Cardiac muscle cell (in vitro differentiated cells and primary cell): Measurements from ENCODE around the gene REN. TPM values are rescaled to one million over a fixed set of nuclear protein-coding genes. Genes with fewer than 3 reads are reported as not detected.
A peak's percentile ranks its signal among the peaks of the same experiment; 100 is the strongest.

Experiments
- DNase-seq, 2 donors: peaks; one replicate each; pipeline versions ENCODE4 v3.0.0 to v3.0.0-alpha.2; 2010 to 2017; ENCODE audit warnings: low read depth in 1 of 2, low spot score in 1 of 2
- H3K27ac ChIP-seq: fragments of 200-600 bp; sonication (generic); 2 replicates; pipeline ENCODE4 v1.5.1; 2016
- H3K27me3 ChIP-seq: fragments of 200-600 bp; sonication (generic); 2 replicates; pipeline ENCODE4 v1.6.0; 2016; ENCODE audit warnings: control low read depth
- H3K36me3 ChIP-seq: fragments of 200-600 bp; sonication (generic); 2 replicates; pipeline ENCODE4 v1.5.1; 2016; ENCODE audit warnings: control low read depth
- H3K4me1 ChIP-seq: fragments of 200-600 bp; sonication (generic); 2 replicates; pipeline ENCODE4 v1.8.1; 2017; ENCODE audit warnings: low read depth, mild to moderate bottlenecking, mixed run types
- H3K4me3 ChIP-seq: fragments of 200-600 bp; sonication (generic); 2 replicates; pipeline ENCODE4 v1.5.1; 2016; ENCODE audit warnings: mild to moderate bottlenecking
- H3K9me3 ChIP-seq: fragments of 200-600 bp; sonication (generic); 2 replicates; pipeline ENCODE4 v1.5.1; 2017; ENCODE audit warnings: low read depth, mild to moderate bottlenecking, control low read depth
- polyA plus RNA-seq: library from polyadenylated mRNA; unstranded; fragments of >200 nt; fragmentation: Nextera tagmentation; extraction: Ambion mirVana; gene quantifications from 2 replicates; pipeline ENCODE4 v1.2.1, GENCODE V29; 2016
- total RNA-seq: library from RNA; depleted of rRNA; stranded (reverse); fragments of >200 nt; gene quantifications from 2 replicates; pipeline ENCODE4 v1.2.3, GENCODE V29; 2016
- TF ChIP-seq, protein P1 (sequence below): IDR thresholded peaks from 2 replicates; pipeline ENCODE4 v1.5.1; 2012; ENCODE audit warnings: low read depth, mild to moderate bottlenecking, low read length

Gene REN
- total and polyA plus RNA-seq, 2 experiments from 2014 or later = 3.5 TPM; not detected in 1

DNA sequence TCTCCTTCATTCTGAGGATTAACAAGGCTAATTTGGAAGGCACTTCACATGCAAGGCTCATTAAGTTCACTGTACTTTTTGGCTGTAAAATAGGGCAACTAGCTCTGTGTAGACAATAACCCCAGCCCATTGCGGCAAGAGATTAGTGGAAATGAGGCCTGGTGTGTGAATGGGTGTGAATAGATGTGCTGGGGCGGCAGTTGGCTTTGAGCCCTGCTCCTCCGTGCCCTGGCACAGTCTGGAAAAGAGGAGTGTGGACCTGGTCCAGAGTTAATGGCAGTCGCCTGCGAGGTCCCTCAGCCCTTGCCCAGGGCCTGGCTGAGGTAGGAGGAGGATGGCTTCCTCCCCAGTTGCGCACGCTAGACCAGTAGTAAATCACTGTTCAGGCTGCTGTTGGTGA, 25.3 kb upstream of the REN start:
- no peak overlapping the region for H3K27ac ChIP-seq
- H3K4me1 ChIP-seq = peaks cover 3% of the 10 kb centered on the region
- no peak for DNase-seq
- no peaks in the 10 kb centered on the region for H3K9me3 ChIP-seq
- TF ChIP-seq, protein P1, sequence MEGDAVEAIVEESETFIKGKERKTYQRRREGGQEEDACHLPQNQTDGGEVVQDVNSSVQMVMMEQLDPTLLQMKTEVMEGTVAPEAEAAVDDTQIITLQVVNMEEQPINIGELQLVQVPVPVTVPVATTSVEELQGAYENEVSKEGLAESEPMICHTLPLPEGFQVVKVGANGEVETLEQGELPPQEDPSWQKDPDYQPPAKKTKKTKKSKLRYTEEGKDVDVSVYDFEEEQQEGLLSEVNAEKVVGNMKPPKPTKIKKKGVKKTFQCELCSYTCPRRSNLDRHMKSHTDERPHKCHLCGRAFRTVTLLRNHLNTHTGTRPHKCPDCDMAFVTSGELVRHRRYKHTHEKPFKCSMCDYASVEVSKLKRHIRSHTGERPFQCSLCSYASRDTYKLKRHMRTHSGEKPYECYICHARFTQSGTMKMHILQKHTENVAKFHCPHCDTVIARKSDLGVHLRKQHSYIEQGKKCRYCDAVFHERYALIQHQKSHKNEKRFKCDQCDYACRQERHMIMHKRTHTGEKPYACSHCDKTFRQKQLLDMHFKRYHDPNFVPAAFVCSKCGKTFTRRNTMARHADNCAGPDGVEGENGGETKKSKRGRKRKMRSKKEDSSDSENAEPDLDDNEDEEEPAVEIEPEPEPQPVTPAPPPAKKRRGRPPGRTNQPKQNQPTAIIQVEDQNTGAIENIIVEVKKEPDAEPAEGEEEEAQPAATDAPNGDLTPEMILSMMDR = no peak
- H3K4me3 ChIP-seq = no peak overlapping the region
- H3K36me3 ChIP-seq = no peaks in the 10 kb centered on the region
- H3K27me3 ChIP-seq = peaks cover 70% of the 10 kb centered on the region

DNA sequence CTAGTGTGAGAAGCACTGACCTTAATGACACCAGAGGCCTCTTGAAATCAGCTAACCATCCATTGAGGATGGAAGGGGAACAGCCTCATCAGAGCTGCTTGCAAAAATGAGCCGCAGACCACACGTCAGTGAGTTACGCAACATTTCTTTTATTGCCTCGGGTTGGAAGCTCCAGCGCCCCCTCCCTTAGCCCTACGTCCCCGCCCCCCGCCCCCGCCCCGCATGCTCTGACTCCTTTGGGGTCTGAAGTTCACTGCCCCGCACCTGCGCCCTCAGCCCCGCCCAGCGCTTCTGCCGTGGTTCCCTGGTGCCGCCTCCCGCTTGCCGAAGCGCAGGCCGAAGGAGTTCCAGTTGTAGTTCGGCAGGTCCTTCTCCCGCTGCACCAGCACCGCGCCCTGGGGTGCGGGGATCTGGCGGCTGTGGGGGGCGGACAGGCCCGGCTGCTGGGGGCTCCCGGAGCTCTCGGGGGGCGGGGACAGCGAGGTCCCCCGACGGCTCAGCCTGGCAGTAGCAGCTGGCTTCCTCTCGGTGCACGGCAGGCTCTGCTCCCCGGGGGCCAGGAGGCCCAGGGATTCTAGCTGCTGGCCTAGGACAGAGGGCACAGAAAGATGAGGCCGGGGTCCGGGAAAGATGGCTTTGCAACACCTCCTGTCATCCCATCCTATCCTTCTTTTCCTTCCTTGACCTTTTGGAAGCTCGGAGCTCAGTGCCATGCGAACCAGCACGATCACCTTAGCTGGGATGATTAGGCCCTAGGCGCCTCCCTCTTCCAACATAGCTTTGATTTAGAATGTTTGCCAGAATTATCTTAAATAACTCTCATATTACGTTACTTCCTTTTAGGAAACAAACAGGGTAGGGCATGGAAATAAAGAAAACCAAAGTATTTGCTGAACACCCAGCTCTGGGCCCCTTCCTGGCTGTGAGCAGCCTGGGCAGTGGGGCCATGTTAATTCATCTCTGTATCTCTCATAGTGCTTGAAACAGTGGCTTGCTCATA, 24.4 kb upstream of the REN start:
- Histone ChIP-seq H3K27me3 (peaks cover 75% of the 10 kb centered on the region), H3K36me3 (no peaks in the 10 kb centered on the region), H3K9me3 (no peaks in the 10 kb centered on the region), H3K4me1 (peaks cover 4% of the 10 kb centered on the region), H3K27ac (no peak overlapping the region), H3K4me3 (no peak overlapping the region)
- peak in 1 of 2 donors; percentile 73 for DNase-seq
- TF ChIP-seq, protein P1 = no peak

GRCh38 chr1:204188959-204189639, 23.0 kb upstream of the REN start:
- TF ChIP-seq, protein P1 = no peak
- Histone ChIP-seq H3K27ac (no peak overlapping the region), H3K4me3 (no peak overlapping the region), H3K27me3 (peaks cover 75% of the 10 kb centered on the region), H3K4me1 (peaks cover 4% of the 10 kb centered on the region), H3K9me3 (no peaks in the 10 kb centered on the region), H3K36me3 (no peaks in the 10 kb centered on the region)
- DNase-seq = no peak

GRCh38 chr1:204186597-204186996, 20.5 kb upstream of the REN start:
- no peak overlapping the region for H3K27ac ChIP-seq
- H3K4me3 ChIP-seq = no peak overlapping the region
- TF ChIP-seq, protein P1 = no peak
- no peak for DNase-seq
- H3K27me3 ChIP-seq = peaks cover 61% of the 10 kb centered on the region
- peaks cover 4% of the 10 kb centered on the region for H3K4me1 ChIP-seq
- no peaks in the 10 kb centered on the region for H3K9me3 ChIP-seq
- no peaks in the 10 kb centered on the region for H3K36me3 ChIP-seq

GRCh38 chr1:204181116-204181515, 15.0 kb upstream of the REN start:
- Histone ChIP-seq H3K4me3 (no peak overlapping the region), H3K9me3 (no peaks in the 10 kb centered on the region), H3K36me3 (no peaks in the 10 kb centered on the region), H3K4me1 (no peaks in the 10 kb centered on the region), H3K27ac (no peak overlapping the region), H3K27me3 (peaks cover 23% of the 10 kb centered on the region)
- DNase-seq = no peak
- TF ChIP-seq, protein P1 = no peak
